ENCODE results near the gene SH3BGRL3.

DNA sequence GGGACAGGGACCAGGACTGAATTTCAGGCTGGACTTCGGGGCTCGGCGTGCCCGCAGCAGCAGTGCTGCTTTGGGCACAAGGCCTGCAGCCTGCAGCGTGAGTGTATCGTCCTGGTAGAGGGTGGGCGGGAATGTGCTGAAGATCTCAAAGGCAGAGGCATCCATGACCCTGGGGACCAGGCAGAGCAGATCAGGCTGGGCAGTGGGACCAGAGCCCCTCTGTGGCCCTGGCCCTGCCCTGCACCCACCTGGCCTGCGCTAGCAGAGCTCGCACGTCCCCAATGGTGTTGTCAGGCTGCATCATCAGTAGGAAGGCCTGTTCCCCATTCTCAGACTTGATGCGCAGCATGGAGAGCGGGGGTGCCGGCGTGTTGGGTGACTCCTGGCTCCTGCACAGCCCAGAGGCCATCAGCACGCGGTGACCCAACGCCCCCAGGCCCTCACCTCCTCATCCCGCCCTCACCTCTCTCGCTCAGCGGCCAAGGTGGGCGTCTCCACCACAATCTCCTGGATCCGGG is 2.6 kb downstream of the SH3BGRL3 start:
- TF ChIP-seq, protein P1, sequence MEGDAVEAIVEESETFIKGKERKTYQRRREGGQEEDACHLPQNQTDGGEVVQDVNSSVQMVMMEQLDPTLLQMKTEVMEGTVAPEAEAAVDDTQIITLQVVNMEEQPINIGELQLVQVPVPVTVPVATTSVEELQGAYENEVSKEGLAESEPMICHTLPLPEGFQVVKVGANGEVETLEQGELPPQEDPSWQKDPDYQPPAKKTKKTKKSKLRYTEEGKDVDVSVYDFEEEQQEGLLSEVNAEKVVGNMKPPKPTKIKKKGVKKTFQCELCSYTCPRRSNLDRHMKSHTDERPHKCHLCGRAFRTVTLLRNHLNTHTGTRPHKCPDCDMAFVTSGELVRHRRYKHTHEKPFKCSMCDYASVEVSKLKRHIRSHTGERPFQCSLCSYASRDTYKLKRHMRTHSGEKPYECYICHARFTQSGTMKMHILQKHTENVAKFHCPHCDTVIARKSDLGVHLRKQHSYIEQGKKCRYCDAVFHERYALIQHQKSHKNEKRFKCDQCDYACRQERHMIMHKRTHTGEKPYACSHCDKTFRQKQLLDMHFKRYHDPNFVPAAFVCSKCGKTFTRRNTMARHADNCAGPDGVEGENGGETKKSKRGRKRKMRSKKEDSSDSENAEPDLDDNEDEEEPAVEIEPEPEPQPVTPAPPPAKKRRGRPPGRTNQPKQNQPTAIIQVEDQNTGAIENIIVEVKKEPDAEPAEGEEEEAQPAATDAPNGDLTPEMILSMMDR (IDR thresholded peaks at IDR 0.05 in 4 of 5, conservative IDR thresholded peaks at IDR 0.05 in 1 of 5) = no peak
- no peak for TF ChIP-seq POLR2A (IDR thresholded peaks at IDR 0.05)

All from gastrocnemius medialis (tissue), 4 donors.